ENCODE measurements around the gene HINT3. TPM values are rescaled to one million over a fixed set of nuclear protein-coding genes. Genes with fewer than 3 reads are reported as not detected.

Gene HINT3
- total RNA-seq, 1 experiment from 2014 or later = 11.7 TPM

- peaks cover 4% of the 10 kb centered on the region for H3K27me3 Mint-ChIP-seq (ENCODE audit: low read depth)
- TF ChIP-seq CTCF (conservative IDR thresholded peaks at IDR 0.05) = no peak
- no peak overlapping the region for H2BK120ac ChIP-seq (ENCODE audit: low read depth, low read length, poor library complexity, severe bottlenecking)
Measured at GRCh38 chr6:125949069-125949468, 7.5 kb upstream of the HINT3 start.

More at GRCh38 chr6:125949069-125949468, 7.5 kb upstream of the HINT3 start:
- H2BK12ac ChIP-seq (ENCODE audit: insufficient read length, low read depth, low read length) = no peak overlapping the region
- H2BK5ac ChIP-seq (ENCODE audit: insufficient read length, low read length) = no peak overlapping the region
- no peaks in the 10 kb centered on the region for H3K79me1 ChIP-seq (ENCODE audit: insufficient read depth, low read depth, low read length, poor library complexity, severe bottlenecking)
- H2BK15ac ChIP-seq (ENCODE audit: low read depth, low read length) = no peak overlapping the region
- H4K8ac ChIP-seq (replicated peaks; ENCODE audit: insufficient read length, low read depth, low read length) = no peak overlapping the region
- Mint-ChIP-seq H3K9me3 (peaks cover 5 to 11% of the 10 kb centered on the region in 2 experiments; a peak in 3 of 5 replicates), H3K4me1 (peaks cover 2 to 8% of the 10 kb centered on the region in 2 experiments; a peak in 2 of 4 replicates), H3K27ac (no peak overlapping the region), H3K4me3 (no peak overlapping the region), H3K36me3 (ENCODE audit: insufficient read depth in 1 of 3, low read depth in 3 of 3) (peaks cover 0 to 6% (median 0%) of the 10 kb centered on the region in 3 experiments; a peak in 3 of 7 replicates)
- H3K9ac ChIP-seq (ENCODE audit: extremely low read depth, insufficient read length, low read length) = no peak overlapping the region
- DNase-seq = no peak
- no peak overlapping the region for H3K4me2 ChIP-seq (ENCODE audit: insufficient read depth, insufficient read length, low read length)
- no peak overlapping the region for H3K56ac ChIP-seq (ENCODE audit: insufficient read length, low read depth, low read length)
- no CpG with 5 or more reads among the region's 2 CpGs for WGBS (ENCODE audit: extremely low coverage, insufficient read length, low lambda C conversion rate)
- H2BK20ac ChIP-seq (ENCODE audit: low read depth, low read length, poor library complexity, severe bottlenecking) = no peak overlapping the region
- no peaks in the 10 kb centered on the region for H3K27me3 ChIP-seq (ENCODE audit: insufficient read depth, low read length)
- H3K4me1 ChIP-seq (ENCODE audit: insufficient read depth, low read length) = no peaks in the 10 kb centered on the region
- H3K27ac ChIP-seq (ENCODE audit: insufficient read length, low read depth, low read length) = no peak overlapping the region
- no peak overlapping the region for H4K5ac ChIP-seq (ENCODE audit: insufficient read length, low read depth, low read length)
- no peak overlapping the region for H3K18ac ChIP-seq (ENCODE audit: insufficient read length, low read depth, low read length)
- no peaks in the 10 kb centered on the region for H4K20me1 ChIP-seq (ENCODE audit: control insufficient read depth, insufficient read depth, insufficient read length)
- no peak overlapping the region for H3T11ph ChIP-seq (ENCODE audit: low read length)
- no peak overlapping the region for H3K23ac ChIP-seq (ENCODE audit: insufficient read length, low read depth, low read length)
- no peak overlapping the region for H3K14ac ChIP-seq (ENCODE audit: insufficient read depth, low read length)
- H3K23me2 ChIP-seq (ENCODE audit: insufficient read length, low read depth, low read length, poor library complexity, severe bottlenecking) = no peaks in the 10 kb centered on the region
- no peak overlapping the region for H2AFZ ChIP-seq (ENCODE audit: low read length)
- H2AK5ac ChIP-seq (ENCODE audit: insufficient read length, low read length) = no peak overlapping the region
- no peak overlapping the region for H3K4ac ChIP-seq (ENCODE audit: low read depth, low read length)
- H3K79me2 ChIP-seq (ENCODE audit: insufficient read depth, low read length) = no peaks in the 10 kb centered on the region
- H4K91ac ChIP-seq (ENCODE audit: insufficient read length, low read depth, low read length) = no peak overlapping the region
- no peaks in the 10 kb centered on the region for H3K9me3 ChIP-seq (ENCODE audit: control insufficient read depth, low read depth, low read length)

Data from H9 (cell line).